K562 treated with DMSO at 1 percent for 48 hours (cell line): Measurements from ENCODE around the gene ITIH3. TPM values are rescaled to one million over a fixed set of nuclear protein-coding genes. Genes with fewer than 3 reads are reported as not detected.

Experiments
- total RNA-seq: library from RNA; unstranded; fragments of 300-600 nt; gene quantifications from 2 replicates; pipeline ENCODE4 v1.2.3, GENCODE V29; 2022; ENCODE audit warnings: low replicate concordance; ENCODE audit errors: extremely low read depth

ITIH3 gene
- not detected in 2 replicates for total RNA-seq

GRCh38 chr3:52794612-52795099 is at the start of gene ITIH3:
ITIH3 (plus strand) TSS chr3:52794796; CDS start chr3:52794804, 8 bp downstream.

GRCh38 chr3:52770496-52771333 is 23.9 kb upstream of the ITIH3 start, which contains the start of gene NEK4:
NEK4 (minus strand) TSS chr3:52770940; CDS start chr3:52770746, 194 bp downstream.

GRCh38 chr3:52777127-52777958 is 17.3 kb upstream of the ITIH3 start, which contains the start of gene ITIH1:
ITIH1 (plus strand) TSS chr3:52777599; CDS start chr3:52777616, 17 bp downstream.

DNA sequence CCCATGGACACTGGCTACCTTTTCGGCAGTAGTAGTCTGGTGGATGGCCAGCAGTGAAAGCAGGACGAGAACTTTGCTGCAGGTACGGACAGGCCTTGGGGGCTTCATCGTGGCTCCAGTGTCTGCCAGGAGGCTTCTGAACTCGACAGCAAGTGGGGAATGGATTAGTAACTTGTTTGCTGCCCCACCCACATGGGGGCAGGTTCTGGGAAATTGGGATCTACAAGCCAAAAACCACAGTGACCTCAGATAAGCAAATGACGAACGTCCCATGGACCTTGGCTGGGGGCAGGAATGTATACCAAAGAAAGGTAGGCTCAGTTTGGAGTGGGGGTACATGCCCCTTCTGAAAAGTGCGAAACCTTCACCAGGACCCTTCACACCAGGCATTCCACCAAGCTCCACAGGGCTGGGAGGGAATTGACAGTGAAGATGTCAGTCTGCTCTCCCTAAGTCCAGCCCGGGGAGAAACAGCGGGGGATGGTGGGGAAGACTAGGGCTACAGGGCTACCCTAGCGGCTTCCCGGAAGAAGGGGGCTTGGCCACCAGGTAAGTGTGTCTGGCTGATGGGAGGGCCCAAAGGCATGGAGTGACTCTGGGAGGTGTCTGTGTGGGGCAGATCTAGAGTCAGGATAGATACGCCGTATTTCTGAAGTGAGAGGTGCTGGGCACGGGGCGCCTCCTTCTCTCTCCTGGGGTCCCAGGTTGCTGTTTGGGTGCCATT is 36.1 kb downstream of the ITIH3 start, which contains the start of gene ITIH4:
ITIH4 (minus strand) TSS at position 138 of the 724 bp plus-strand sequence; CDS start at position 108, 30 bp downstream.

DNA sequence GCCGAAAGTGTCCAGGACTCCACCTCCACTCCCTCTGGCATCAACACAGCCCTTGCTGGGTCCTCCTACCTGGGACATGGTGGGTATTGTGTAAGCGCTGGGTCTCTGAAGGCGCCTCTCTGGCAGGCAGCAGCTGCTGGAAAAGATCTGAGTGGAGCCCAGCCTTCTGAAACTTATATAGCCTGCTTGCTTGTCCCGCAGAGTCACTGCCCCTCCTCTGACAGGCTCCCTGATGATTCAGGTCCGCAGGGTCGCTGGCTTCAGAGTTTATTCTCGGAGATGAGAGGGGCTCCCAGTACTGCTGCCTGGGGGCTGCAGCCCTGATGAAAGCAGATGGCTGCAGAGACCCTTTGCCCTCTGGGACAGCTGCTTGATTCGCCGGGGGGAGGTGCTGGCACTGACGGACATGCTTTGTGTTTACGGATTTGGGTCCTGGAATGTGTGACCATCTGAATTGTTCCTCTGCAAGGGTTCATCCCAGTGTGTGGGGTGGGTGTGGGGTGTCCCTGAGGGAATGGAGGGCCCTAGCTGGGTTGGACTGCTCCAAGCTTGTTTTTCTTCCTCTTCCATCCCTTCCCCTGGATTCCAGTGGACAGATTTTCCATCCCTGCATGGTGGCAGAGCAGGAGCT is 40.4 kb downstream of the ITIH3 start, which contains the start of gene MUSTN1:
MUSTN1 (minus strand) TSS at position 149 of the 631 bp plus-strand sequence; CDS start at position 78, 71 bp downstream.

Other genes starting within 250 kb of the ITIH3 start
- gene PBRM1, start 108.9 kb upstream of the ITIH3 start, total RNA-seq: not detected in 2 replicates
- gene GNL3, start 108.8 kb upstream of the ITIH3 start, total RNA-seq: not detected in 2 replicates
- gene GLT8D1, start 89.0 kb upstream of the ITIH3 start, total RNA-seq: not detected in 2 replicates
- not detected in 2 replicates for gene SPCS1, start 88.7 kb upstream of the ITIH3 start, total RNA-seq
- gene NEK4, start 23.9 kb upstream of the ITIH3 start, total RNA-seq: not detected in 2 replicates
- not detected in 2 replicates for gene ITIH1, start 17.2 kb upstream of the ITIH3 start, total RNA-seq
- not detected in 2 replicates for gene ITIH4, start 35.9 kb downstream of the ITIH3 start, total RNA-seq
- gene MUSTN1, start 40.2 kb downstream of the ITIH3 start, total RNA-seq: not detected in 2 replicates
- not detected in 2 replicates for gene STIMATE, start 102.8 kb downstream of the ITIH3 start, total RNA-seq